DMS153 treated with DMSO at 0.1 percent for 48 hours (cell line): ENCODE results near the gene HERC6.
"Not testable (repeated sequence)": the region's sequence is repeated elsewhere in the genome, so short reads cannot be mapped to it uniquely, and the experiment has no call there.

Experiments
- DNase-seq: peaks from one replicate; lab custom pipeline; 2025; ENCODE audit not compliant: unreplicated experiment; lab: John Stamatoyannopoulos, UW

HERC6 gene

GRCh38 chr4:88390128-88390527 is 11.5 kb downstream of the HERC6 start:
- DNase-seq = no peak

- no peak for DNase-seq
Observed at GRCh38 chr4:88391703-88392102, 13.1 kb downstream of the HERC6 start.

GRCh38 chr4:88396681-88397080 is 18.0 kb downstream of the HERC6 start:
- DNase-seq = no peak

GRCh38 chr4:88398381-88398780 is 19.7 kb downstream of the HERC6 start:
- DNase-seq = no peak

- no peak for DNase-seq
Observed at GRCh38 chr4:88409206-88409605, 30.6 kb downstream of the HERC6 start.

GRCh38 chr4:88409789-88410188 is 31.1 kb downstream of the HERC6 start:
- DNase-seq = no peak

- DNase-seq = no peak
Observed at GRCh38 chr4:88411491-88412096, 32.9 kb downstream of the HERC6 start.

GRCh38 chr4:88413801-88414200 is 35.1 kb downstream of the HERC6 start:
- no peak for DNase-seq

- no peak for DNase-seq
Observed at GRCh38 chr4:88414755-88415154, 36.1 kb downstream of the HERC6 start.

GRCh38 chr4:88415982-88416381 is 37.3 kb downstream of the HERC6 start:
- DNase-seq = no peak

GRCh38 chr4:88418411-88418810 is 39.8 kb downstream of the HERC6 start:
- DNase-seq = no peak

GRCh38 chr4:88419874-88420273 is 41.2 kb downstream of the HERC6 start:
- no peak for DNase-seq

- no peak for DNase-seq
Observed at GRCh38 chr4:88420844-88421243, 42.2 kb downstream of the HERC6 start.

GRCh38 chr4:88422403-88422802 is 43.8 kb downstream of the HERC6 start:
- no peak for DNase-seq

GRCh38 chr4:88429401-88429800 is 50.7 kb downstream of the HERC6 start:
- DNase-seq = no peak

GRCh38 chr4:88435987-88436693 is 57.5 kb downstream of the HERC6 start:
- DNase-seq = no peak

- not testable (repeated sequence) for DNase-seq
Observed at GRCh38 chr4:88437873-88438272, 59.2 kb downstream of the HERC6 start.

- DNase-seq = no peak
Observed at GRCh38 chr4:88439161-88439760, 60.6 kb downstream of the HERC6 start.

- no peak for DNase-seq
Observed at GRCh38 chr4:88440146-88440545, 61.5 kb downstream of the HERC6 start.

GRCh38 chr4:88441696-88442095 is 63.0 kb downstream of the HERC6 start:
- DNase-seq = no peak

GRCh38 chr4:88442689-88443191 is 64.1 kb downstream of the HERC6 start:
- DNase-seq = no peak

GRCh38 chr4:88443486-88443885 is 64.8 kb downstream of the HERC6 start:
- DNase-seq = no peak
